Ishikawa (cell line): ENCODE data around the gene IQGAP1.

ENCODE experiments used
- CREB1 ChIP-seq: IDR thresholded peaks from 2 replicates; pipeline ENCODE4 v1.6.1; 2012; ENCODE audit warnings: low read depth
- EGR1 ChIP-seq: IDR thresholded peaks from 2 replicates; pipeline ENCODE4 v1.6.1; 2012
- EP300 ChIP-seq: IDR thresholded peaks from 2 replicates; pipeline ENCODE4 v1.6.1; 2012; ENCODE audit warnings: borderline replicate concordance
- RAD21 ChIP-seq: IDR thresholded peaks from 2 replicates; pipeline ENCODE4 v1.6.1; 2012; ENCODE audit warnings: low read depth
- TEAD4 ChIP-seq: IDR thresholded peaks from 2 replicates; pipeline ENCODE4 v1.6.1; 2012
- ZBTB7A ChIP-seq: IDR thresholded peaks from 2 replicates; pipeline ENCODE4 v1.6.1; 2012; ENCODE audit warnings: low read depth
- TF ChIP-seq, protein P1 (sequence below): IDR thresholded peaks from 2 replicates; pipeline ENCODE4 v1.6.1; 2012; ENCODE audit warnings: low read depth, mild to moderate bottlenecking
- TF ChIP-seq, protein P2 (sequence below): IDR thresholded peaks from 2 replicates; pipeline ENCODE4 v1.6.1; 2012
- TF ChIP-seq, protein P3 (sequence below): IDR thresholded peaks from 2 replicates; pipeline ENCODE4 v1.6.1; 2012

DNA sequence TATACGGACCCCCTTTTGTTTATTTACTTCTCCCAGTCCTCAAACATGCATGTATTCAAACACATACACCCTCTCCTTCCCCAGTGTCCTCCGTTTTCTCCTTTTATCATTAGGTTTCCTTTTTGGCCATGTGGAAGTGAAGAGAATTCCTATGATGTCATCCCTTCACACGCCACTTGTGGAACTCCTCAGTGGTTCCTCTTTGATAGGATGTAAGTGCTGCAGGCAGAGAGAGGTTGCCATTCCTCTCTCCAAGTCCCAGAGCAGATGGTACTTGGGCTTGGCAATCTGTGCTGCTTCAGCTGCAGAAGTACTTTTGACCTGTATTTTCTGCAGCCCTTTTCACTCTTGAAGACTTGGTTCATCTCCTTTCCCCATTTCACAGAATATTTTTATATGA lies 108.7 kb downstream of the IQGAP1 start:
- TF ChIP-seq ZBTB7A (no peak), EP300 (no peak), RAD21 (no peak), TEAD4 (no peak), CREB1 (no peak), EGR1 (no peak)
- TF ChIP-seq, protein P1, sequence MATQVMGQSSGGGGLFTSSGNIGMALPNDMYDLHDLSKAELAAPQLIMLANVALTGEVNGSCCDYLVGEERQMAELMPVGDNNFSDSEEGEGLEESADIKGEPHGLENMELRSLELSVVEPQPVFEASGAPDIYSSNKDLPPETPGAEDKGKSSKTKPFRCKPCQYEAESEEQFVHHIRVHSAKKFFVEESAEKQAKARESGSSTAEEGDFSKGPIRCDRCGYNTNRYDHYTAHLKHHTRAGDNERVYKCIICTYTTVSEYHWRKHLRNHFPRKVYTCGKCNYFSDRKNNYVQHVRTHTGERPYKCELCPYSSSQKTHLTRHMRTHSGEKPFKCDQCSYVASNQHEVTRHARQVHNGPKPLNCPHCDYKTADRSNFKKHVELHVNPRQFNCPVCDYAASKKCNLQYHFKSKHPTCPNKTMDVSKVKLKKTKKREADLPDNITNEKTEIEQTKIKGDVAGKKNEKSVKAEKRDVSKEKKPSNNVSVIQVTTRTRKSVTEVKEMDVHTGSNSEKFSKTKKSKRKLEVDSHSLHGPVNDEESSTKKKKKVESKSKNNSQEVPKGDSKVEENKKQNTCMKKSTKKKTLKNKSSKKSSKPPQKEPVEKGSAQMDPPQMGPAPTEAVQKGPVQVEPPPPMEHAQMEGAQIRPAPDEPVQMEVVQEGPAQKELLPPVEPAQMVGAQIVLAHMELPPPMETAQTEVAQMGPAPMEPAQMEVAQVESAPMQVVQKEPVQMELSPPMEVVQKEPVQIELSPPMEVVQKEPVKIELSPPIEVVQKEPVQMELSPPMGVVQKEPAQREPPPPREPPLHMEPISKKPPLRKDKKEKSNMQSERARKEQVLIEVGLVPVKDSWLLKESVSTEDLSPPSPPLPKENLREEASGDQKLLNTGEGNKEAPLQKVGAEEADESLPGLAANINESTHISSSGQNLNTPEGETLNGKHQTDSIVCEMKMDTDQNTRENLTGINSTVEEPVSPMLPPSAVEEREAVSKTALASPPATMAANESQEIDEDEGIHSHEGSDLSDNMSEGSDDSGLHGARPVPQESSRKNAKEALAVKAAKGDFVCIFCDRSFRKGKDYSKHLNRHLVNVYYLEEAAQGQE, result no peak
- TF ChIP-seq, protein P2, sequence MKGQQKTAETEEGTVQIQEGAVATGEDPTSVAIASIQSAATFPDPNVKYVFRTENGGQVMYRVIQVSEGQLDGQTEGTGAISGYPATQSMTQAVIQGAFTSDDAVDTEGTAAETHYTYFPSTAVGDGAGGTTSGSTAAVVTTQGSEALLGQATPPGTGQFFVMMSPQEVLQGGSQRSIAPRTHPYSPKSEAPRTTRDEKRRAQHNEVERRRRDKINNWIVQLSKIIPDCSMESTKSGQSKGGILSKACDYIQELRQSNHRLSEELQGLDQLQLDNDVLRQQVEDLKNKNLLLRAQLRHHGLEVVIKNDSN, result no peak
- TF ChIP-seq, protein P3, sequence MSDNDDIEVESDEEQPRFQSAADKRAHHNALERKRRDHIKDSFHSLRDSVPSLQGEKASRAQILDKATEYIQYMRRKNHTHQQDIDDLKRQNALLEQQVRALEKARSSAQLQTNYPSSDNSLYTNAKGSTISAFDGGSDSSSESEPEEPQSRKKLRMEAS, result no peak
